ENCODE data around the gene RBM46.

GRCh38 chr4:154757713-154758112 lies 23.4 kb upstream of the RBM46 start:
- TF ChIP-seq CTCF (IDR thresholded peaks at IDR 0.05) (no peak), POLR2A (IDR thresholded peaks at IDR 0.05) (no peak)

All from adrenal gland (tissue), 5 donors.